A549 treated with GW870086 at 1 μM for 4 hours (cell line): Measurements from ENCODE around the gene CUL4A. TPM values are rescaled to one million over a fixed set of nuclear protein-coding genes. Genes with fewer than 3 reads are reported as not detected.

Source experiments
- total RNA-seq: library from RNA; stranded (reverse); fragments of 200-300 nt; extraction: Qiagen RNA extraction; gene quantifications from 5 replicates; pipeline ENCODE4 v1.2.3, GENCODE V29; 2022; ENCODE audit warnings: low read depth

The CUL4A gene
- total RNA-seq: 46.8 to 57.9 TPM (median 53.9 TPM) in 5 replicates

DNA sequence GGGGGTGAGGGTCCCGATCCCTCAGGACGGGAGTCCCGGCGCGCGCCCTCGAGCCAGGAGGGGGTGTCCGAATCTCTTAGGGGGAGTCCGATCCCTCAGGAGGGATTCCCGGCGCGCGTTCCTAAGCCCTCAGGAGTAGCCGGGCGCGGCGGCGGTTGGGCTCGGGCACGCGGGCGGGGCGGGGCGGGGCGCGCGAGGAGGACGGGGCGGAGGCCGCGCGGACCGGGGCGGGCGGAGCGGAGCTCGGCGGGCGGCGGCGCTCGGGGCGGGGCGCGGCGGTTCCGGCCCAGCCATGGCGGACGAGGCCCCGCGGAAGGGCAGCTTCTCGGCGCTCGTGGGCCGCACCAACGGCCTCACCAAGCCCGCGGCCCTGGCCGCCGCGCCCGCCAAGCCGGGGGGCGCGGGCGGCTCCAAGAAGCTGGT is at the start of gene CUL4A:
TSS of gene CUL4A (plus strand) at position 278 of the 423 bp plus-strand sequence. CDS start at position 293, 15 bp downstream.

DNA sequence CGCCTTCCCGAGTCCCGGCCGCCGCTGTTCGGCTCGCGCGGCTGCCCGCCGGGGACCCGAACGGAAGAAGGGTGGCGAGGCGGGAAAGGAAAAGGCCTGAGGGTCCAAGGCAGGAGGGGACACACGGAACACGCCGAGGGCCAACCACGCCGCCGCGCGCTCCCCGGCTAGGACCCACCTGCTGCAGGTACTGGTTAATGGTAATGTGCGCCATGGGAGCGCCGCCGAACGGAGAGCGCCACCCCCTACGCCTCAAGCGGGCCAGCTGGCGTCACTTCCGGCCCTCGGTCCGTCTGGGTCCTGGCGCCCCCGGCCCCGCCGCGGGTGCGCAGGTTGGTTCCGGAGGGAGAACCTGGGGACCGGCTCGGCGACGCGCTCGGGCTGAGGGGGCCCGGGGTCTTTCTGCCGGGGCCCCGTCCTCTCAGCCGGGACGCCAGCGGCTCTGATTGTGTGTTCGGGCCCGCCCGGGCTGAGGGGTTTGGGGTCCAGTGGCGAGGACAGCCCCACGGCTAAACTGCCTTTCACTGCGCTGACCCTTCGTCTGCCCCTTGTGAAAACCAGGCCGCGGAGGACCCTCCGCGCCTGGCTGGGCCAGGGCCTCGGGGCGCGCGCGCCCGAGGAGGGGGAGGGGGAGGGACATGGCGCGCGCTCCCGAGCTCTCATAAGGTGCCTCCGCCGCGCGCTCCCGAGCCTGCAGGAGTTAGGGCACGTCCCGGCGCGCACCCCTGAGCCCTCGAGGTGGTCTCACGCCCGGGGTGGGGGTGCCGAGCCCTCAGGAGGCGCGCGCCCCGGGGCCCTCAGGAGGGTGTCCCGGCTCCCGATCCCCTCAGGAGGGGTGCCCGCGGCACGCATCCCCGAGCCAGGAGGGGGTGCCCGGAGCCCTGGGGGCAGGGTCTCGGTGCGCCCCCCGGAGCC is 735 bp upstream of the CUL4A start, which contains the start of gene PCID2:
TSS of gene PCID2 (minus strand) at position 249 of the 915 bp plus-strand sequence. CDS start at position 214, 35 bp downstream.

DNA sequence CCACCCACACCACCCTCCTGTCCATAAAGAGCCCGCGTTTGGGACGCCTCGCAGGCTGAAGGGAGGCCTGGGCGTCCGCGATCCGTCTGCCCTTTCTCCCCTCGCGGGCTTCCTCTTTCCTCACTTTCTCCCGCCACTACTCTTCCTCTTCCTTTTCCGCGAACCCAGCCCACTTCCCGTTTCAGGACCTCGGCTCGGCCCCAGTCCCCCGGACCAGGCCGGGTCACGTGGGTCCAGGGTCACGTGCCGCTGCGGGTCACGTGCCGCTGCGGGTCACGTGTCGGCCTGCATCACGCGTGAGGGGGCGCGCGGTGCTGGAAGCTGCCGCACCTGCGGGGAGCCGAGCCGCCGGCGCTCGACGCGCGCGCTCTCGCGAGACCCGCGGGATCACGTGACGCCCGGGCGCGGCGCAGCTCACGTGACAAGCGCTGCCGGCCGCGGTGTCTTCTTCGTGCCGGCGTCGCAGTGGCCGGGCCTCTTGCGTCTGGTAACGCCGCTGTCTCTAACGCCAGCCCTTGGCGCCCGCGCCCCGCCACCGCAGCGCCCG is 87.5 kb downstream of the CUL4A start, which contains the start of gene LAMP1:
TSS of gene LAMP1 (plus strand) at position 417 of the 547 bp plus-strand sequence. CDS start 196 bp downstream, outside the sequence.

Other genes starting within 250 kb of the CUL4A start
- gene MCF2L, start 240.4 kb upstream of the CUL4A start, total RNA-seq: 0.09 to 0.72 TPM (median 0.47 TPM) in 5 replicates
- 0.06 to 0.15 TPM (median 0.09 TPM) in 5 replicates for gene F7, start 103.8 kb upstream of the CUL4A start, total RNA-seq
- 0.09 TPM in 1 of 5 replicates, not detected in the others for gene F10, start 86.8 kb upstream of the CUL4A start, total RNA-seq
- gene PROZ, start 51.0 kb upstream of the CUL4A start, total RNA-seq: not detected in 5 replicates
- 38.1 to 42.9 TPM (median 41.1 TPM) in 5 replicates for gene PCID2, start 944 bp upstream of the CUL4A start, total RNA-seq
- gene LAMP1, start 87.6 kb downstream of the CUL4A start, total RNA-seq: 74.6 to 92.2 TPM (median 90.3 TPM) in 5 replicates
- 1.3 to 1.9 TPM (median 1.7 TPM) in 5 replicates for gene GRTP1, start 154.5 kb downstream of the CUL4A start, total RNA-seq
- gene ADPRHL1, start 243.9 kb downstream of the CUL4A start, total RNA-seq: 14.5 to 17.5 TPM (median 14.6 TPM) in 5 replicates